Amygdala (tissue), 56 donors: ENCODE measurements around the gene CLIC5.

Experiments
- DNase-seq, 56 donors: peaks; one replicate each; lab custom pipeline; 2025; lab: John Stamatoyannopoulos, UW

CLIC5 gene

DNA sequence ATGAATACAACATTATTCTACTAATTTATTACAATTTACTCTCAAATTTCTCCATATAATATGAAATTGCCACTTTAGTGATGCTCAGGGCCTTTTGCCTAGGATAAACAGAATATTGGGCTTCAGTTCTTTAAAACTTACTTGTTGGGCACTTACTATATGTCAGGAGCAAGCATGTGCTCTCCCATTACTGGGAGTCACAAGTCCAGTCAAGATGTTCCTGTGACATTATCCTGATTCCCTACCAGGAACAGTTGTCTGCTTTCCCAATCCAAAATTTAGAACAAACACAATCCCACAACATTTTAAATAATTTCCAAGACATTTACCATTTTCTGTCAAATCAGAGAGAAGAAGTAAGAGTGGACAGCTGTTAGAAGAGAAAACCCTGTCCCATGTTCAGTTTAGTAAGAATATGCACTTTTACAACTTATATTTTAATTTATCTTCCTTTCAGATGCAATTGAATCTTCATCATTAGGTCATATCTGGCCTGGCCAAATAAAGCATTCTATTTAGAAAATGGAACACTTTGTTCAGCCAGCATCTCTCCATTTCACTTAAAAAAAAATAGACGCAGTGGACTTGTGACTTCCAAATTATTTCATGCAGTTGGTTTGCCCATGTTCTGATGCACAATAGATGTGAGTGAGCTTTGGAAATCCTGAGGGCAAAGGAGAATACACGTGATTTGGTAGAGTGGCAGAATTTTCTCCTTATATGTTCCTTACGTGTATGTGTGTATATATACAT is 159.8 kb downstream of the CLIC5 start:
- no peak for DNase-seq

DNA sequence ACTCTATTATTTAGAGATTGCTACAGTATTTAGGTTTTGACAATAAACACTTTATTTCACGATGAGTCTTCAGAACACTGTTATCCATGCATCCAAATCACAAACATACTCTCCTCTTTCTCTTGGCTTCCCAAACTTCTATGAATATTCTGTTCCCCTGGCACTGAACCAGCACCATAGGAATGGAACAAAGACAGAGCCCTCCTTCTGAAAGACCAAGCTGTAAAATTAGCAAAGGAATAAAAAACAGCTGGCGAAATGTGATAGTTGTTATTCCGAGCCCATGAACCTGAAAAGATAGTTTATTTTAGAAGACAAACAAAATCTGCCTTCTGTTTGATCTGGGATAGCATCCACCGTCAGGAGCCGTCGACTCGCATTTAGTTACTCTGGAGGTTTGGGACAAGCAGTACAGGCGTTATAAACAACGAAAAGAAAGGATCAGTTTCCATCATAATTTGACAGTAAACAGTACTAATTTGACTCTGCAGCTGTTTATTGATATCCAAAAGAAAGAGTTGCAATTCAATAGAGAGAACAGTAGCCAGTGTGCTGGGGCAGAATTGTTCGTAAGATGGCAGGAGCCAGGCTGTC is 161.4 kb downstream of the CLIC5 start:
- DNase-seq: peak in 1 of 56 donors; percentile 23

DNA sequence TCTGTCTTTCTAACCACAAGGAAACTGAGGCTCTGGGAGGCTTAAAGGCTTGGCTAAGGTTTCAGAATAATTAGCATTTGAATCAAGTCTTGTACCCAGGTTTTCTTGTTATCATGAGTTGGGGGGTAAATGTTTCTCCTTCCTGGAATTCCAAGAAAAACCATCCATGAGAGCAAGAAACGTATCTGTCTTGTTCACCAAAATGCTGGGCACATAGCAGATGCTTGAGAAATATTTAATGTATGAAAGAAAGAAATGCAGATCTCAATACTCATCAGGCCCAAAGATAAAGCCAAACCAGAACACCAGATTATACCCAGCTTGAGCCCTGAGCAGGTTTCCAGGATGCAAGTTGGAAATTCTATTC is 164.6 kb downstream of the CLIC5 start:
- DNase-seq: no peak

DNA sequence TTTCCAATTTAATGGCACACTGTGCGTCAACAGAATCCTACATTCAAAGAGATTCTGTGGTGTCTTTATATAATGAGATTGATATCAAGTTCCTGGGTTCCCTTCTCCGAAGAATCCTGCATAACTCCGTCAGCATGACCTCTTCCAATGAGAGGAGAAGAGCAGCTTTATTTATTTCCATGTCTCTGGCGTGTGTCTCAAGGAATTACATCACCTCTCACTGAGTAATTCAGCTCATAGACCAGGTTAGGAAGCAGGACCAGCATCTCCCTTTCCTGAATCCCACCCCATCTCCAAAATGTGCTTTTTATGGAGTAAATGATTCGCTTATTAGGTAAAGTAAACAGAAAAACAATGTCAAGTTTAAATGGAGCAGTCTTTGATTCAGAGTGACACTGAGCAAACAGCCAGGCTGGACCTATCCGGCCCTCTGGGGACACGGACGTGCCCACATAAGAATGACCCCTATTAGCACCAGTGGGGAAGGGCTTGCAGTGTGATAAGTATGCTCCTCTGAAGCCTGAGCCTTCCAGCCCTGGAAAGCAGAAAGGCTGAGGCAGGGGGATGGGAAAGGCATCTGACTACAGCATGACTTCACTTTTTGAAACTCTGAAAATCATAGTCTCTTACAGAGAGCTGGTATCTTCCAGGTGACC is 165.2 kb downstream of the CLIC5 start:
- no peak for DNase-seq

DNA sequence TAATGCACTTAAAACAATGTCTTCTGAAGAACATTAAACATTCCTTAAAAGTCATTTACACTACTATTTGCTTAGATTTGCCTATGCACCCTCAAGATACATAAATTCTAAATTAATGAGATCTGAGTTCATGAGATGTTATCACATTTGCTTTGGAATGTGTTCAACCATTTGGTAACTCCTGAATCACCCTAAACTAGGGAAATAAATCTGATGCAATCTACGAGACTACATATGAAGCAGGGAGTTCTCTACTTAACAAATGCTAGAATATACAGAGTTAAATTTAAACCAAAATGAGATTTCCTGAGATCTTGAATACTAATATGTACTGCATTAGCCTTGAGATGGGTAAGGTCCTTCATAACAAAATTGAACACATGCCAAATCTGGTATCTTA is 170.1 kb downstream of the CLIC5 start:
- DNase-seq: no peak

DNA sequence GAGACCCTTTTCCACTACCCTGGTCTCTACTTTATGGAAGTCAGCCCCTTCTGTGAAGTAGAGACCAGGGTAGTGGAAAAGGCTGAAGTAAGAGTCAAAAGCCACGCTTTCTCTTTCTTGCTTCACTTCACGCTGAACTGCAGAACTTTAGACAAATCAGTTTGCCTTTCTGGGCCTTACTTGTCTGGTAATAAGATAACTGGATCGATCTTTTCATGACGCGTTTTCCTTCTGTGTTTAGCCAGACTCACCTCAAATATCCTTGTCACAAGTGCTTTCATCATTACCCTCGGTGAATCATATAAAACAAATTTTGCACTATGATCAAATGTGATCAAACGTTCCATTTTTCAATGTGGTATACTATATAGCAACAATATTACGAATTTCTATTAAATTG is 170.7 kb downstream of the CLIC5 start:
- DNase-seq: no peak

- no peak for DNase-seq
Observed at GRCh38 chr6:45843848-45844521, 171.7 kb downstream of the CLIC5 start.

DNA sequence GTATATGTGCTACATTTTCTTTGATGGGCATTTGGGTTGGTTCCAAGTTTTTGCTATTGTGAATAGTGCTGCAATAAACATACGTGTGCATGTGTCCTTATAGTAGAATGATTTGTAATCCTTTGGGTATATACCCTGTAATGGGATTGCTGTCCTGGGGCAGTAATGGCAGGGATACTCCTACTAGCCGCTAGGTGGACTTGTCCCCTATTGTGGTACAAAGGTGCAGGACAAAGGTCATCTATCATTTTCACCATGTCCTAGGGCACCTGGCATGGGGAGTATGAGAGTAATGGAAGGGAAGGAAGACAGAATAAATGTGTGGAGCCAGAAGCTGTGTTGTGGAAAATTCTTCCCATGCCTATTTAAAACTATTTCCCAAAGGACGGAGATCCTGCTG is 174.6 kb downstream of the CLIC5 start:
- DNase-seq: no peak

DNA sequence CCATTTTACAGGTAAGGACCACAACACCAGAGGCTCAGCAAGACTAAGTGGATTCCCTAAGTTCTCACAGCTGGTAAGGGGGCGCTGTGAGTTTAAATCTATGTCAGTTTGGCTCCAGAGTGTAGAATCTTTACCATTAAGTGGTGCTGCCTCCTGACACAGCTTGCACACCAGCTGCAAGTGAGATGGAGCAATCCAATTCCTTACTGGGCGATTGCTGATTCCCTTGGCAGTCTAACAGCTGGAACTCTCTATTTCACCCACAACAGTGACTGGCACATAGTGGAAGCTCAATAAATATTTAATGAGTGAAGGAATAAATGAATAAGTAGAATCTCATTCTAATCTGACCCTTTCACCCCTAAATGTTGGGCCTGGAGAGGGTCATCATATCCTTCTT is 176.7 kb downstream of the CLIC5 start:
- no peak for DNase-seq

DNA sequence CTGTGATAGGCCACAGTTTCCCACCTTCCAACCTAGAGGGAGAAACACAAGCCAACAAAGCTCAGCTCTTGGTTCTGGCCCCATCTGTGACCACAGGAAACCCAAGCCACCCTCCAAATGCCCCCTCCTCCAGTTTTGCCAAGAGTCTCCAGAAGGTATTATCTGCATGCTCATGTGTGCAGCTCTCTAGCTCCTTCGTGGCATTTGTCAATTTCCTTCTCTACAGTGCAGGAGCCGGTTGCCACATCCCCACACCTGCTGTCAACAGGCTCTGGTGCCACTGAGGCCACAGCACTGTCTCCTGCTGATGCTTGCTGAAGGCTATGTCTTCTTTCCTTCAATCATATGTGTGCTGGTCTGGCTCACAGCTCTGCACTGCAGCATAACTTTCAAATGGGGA is 177.2 kb downstream of the CLIC5 start:
- DNase-seq: no peak

GRCh38 chr6:45837541-45838200 is 178.0 kb downstream of the CLIC5 start:
- no peak for DNase-seq

- no peak for DNase-seq
Observed at GRCh38 chr6:45836984-45837383, 178.7 kb downstream of the CLIC5 start.

DNA sequence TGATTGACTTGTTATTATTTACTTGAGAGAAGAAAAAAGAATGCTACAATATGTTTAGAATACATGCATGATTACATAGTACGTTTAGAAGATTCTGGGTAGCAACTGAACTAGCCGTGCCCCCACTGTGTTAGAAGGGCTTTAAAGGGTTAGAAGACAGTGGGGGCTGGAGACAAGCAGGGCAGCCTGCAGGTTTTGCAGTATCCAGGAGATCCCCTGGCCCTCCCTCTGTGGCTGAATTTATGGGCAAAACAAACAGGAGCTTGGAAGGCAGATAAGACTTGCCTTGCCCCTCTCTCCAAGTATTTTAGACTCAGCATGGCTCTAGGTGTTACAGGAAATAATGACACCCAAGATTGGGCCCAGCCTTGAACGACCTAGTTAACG is 179.2 kb downstream of the CLIC5 start:
- no peak for DNase-seq

GRCh38 chr6:45835721-45836437 is 179.8 kb downstream of the CLIC5 start:
- no peak for DNase-seq

DNA sequence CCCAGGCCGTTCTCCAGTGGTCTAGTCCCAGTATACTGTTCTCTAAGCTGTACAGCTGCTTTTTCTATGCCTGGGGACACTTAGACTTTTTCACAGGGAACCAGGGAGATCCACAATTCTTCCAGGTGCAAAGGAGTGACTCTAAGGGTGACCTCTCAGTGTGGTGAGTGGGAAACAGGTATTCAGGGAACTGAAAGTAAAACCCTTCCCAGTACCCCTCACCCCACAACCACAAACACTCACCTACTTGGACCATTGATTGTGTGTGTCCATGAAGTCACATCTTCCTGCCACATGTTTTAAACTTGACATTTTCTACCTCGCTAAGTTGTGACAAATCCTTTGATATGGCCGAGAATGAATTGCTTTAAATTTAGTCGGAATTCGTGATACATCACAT is 183.6 kb downstream of the CLIC5 start:
- DNase-seq: no peak
